Brain microvascular endothelial cell (primary cell): ENCODE measurements around the gene ALAD.

Experiments
- DNase-seq: peaks from one replicate; pipeline ENCODE4 v3.0.0-alpha.2; 2020
- H3K27ac ChIP-seq: fragments of 250-450 bp; sonication (Bioruptor Pico); 2 replicates; pipeline ENCODE4 v1.5.1; 2020; ENCODE audit warnings: mild to moderate bottlenecking, moderate library complexity
- H3K27me3 ChIP-seq: fragments of 250-450 bp; sonication (Bioruptor Pico); replicated peaks from 2 replicates; pipeline ENCODE4 v1.5.1; 2020; ENCODE audit warnings: mild to moderate bottlenecking
- H3K36me3 ChIP-seq: fragments of 250-450 bp; sonication (Bioruptor Pico); replicated peaks from 2 replicates; pipeline ENCODE4 v1.5.1; 2020; ENCODE audit warnings: mild to moderate bottlenecking
- H3K4me3 ChIP-seq: 2 replicates; pipeline ENCODE4 v1.5.1; 2011; ENCODE audit warnings: low read depth, mild to moderate bottlenecking, control low read depth, low read length, moderate library complexity
- in situ Hi-C: cut with HindIII; loops from 2 replicates; pipeline ENCODE4 v1.10.0; 2017; ENCODE audit warnings: low sequenced_read_pairs, low pct_ligation_motif_present
- TF ChIP-seq, protein P1 (sequence below): IDR thresholded peaks from 2 replicates; pipeline ENCODE4 v1.5.1; 2011; ENCODE audit warnings: low read depth, mild to moderate bottlenecking, moderate library complexity, low read length, control low read depth, inconsistent platforms; ENCODE audit errors: missing control alignments

Gene ALAD

DNA sequence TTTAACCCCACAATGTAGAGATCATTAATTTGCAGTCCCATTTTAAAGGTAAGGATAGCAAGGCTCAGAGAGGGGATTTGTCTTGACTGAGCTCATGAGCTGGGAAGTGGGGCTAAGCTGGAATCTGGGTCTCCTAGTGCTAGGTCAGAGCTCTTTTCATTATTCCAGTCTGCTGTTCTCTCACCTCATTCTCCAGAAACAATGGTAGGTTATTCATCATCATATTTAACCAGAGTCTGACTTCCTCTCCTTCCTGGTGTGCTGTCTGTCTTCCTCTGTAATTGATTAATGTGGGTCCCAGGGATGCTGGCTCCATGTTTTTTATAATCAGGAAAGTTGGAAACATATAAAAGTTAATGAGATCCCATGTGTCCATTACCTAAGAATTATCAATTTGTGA is 30.1 kb upstream of the ALAD start:
- DNase-seq: no peak
- Histone ChIP-seq H3K4me3 (no peak overlapping the region), H3K27ac (no peak overlapping the region), H3K27me3 (no peaks in the 10 kb centered on the region), H3K36me3 (no peaks in the 10 kb centered on the region)
- in situ Hi-C loops: no loop called here
- TF ChIP-seq, protein P1, sequence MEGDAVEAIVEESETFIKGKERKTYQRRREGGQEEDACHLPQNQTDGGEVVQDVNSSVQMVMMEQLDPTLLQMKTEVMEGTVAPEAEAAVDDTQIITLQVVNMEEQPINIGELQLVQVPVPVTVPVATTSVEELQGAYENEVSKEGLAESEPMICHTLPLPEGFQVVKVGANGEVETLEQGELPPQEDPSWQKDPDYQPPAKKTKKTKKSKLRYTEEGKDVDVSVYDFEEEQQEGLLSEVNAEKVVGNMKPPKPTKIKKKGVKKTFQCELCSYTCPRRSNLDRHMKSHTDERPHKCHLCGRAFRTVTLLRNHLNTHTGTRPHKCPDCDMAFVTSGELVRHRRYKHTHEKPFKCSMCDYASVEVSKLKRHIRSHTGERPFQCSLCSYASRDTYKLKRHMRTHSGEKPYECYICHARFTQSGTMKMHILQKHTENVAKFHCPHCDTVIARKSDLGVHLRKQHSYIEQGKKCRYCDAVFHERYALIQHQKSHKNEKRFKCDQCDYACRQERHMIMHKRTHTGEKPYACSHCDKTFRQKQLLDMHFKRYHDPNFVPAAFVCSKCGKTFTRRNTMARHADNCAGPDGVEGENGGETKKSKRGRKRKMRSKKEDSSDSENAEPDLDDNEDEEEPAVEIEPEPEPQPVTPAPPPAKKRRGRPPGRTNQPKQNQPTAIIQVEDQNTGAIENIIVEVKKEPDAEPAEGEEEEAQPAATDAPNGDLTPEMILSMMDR: no peak

DNA sequence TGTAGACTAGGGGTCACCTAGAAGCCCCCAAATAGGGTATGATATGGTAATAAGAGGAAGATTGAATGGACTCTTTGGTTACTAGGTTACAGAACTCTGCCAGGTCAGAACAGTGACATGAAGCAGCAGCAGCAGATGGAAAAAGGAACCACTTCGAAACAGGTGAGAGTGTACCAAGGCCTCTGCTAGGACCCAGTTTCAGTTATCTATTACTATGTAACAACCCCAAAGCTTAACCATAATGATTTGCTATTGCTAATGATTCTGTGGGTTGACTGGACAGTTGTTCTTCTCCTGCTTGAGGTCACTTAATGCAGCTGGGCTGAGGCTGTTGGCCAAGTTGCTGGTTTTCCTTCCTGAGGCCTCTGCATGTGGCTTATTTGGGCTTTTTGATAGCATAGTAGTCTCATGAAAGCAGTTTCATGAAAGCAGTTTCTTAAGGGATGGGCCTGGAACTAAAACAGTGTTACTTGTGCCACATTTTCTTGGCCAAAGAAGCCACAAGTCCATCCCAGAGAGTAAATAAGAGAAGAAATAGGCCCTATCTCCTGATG is 27.1 kb upstream of the ALAD start:
- no peak for DNase-seq
- H3K36me3 ChIP-seq: no peaks in the 10 kb centered on the region
- no peaks in the 10 kb centered on the region for H3K27me3 ChIP-seq
- H3K4me3 ChIP-seq: no peak overlapping the region
- TF ChIP-seq, protein P1: no peak
- no peak overlapping the region for H3K27ac ChIP-seq
- in situ Hi-C loops: no loop called here

DNA sequence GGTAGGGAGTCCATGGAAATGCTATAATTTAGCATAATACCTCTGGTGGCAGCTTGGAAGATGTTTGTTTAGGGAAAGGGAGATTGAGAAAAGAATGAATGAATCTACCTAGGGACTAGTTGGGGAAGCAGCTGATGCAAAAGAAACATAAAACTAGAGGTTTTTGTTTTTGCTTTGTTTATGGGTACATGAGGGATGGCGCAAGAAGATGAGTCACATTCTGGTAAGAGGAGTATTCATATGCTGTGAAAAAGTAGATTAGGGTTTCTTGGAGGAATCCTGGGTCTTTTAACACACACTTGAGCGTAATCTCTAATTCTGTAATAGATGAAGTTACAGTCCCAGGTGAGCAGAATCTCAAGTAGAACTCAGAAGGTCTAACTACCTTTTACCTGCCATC is 26.5 kb upstream of the ALAD start:
- TF ChIP-seq, protein P1: no peak
- DNase-seq: no peak
- H3K4me3 ChIP-seq: no peak overlapping the region
- H3K36me3 ChIP-seq: no peaks in the 10 kb centered on the region
- in situ Hi-C loops: no loop called here
- no peak overlapping the region for H3K27ac ChIP-seq
- H3K27me3 ChIP-seq: no peaks in the 10 kb centered on the region

DNA sequence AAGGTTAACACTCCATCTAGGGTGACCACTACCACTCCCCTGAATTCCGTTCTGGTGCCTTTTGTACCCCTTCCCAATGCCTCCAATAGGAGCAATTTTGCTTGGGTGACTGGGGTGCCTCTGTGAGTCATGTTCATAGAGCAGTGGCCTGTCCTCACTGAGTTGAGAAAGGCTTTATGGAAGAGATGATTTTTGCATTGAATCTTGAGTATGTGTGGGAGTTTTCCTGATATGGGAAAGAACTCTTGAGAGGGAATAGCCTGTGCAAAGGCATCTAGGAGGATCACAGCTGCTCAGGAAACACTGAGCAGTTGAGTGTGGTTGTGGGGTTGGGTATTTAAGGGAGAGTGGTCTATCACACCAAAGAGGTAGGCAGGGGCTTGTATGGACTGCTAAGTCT is 25.6 kb upstream of the ALAD start:
- Histone ChIP-seq H3K36me3 (no peaks in the 10 kb centered on the region), H3K4me3 (no peak overlapping the region), H3K27me3 (no peaks in the 10 kb centered on the region), H3K27ac (no peak overlapping the region)
- TF ChIP-seq, protein P1: no peak
- in situ Hi-C loops: no loop called here
- DNase-seq: no peak

DNA sequence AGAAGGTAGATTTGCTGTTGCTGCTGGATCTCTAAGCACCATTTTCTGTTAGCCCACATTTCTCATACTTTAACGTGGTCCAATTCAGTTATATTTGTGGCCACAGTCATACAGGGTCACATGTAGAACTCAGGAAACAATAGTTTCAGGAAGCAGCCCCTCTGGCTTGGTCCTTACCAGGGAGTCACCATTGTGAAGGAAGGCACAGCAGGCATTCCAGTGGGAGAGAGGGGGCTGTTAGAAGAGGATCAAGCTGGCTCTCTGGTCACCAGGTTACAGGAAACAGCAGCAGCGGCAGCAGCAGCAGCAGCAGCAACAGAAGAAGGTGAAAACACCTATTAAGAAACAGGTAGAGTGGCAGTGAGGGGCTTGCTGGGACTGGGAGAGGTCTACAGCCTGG is 24.0 kb upstream of the ALAD start:
- in situ Hi-C loops: no loop called here
- TF ChIP-seq, protein P1: no peak
- H3K27me3 ChIP-seq: no peaks in the 10 kb centered on the region
- H3K4me3 ChIP-seq: no peak overlapping the region
- no peaks in the 10 kb centered on the region for H3K36me3 ChIP-seq
- H3K27ac ChIP-seq: no peak overlapping the region
- no peak for DNase-seq

DNA sequence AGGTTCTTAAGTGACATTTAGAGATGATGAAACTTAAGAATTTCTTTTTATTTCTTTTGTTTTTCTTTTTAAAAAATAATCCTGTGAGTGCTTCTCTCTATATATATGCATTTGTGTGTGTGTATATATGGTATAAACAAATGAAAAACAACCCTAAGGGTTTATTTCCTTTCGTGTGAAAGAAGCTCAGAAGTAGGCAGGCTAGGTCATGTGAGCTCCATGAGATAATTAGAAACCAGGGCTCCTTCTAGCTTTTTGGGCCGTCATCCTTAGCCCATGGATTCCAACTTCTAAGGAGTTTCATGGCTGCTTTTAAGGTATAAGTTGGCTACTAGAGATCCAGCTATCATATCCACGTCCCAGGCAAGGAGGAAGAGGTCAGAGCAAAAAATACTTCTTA is 20.6 kb upstream of the ALAD start:
- TF ChIP-seq, protein P1: no peak
- in situ Hi-C loops: no loop called here
- no peak overlapping the region for H3K27ac ChIP-seq
- no peaks in the 10 kb centered on the region for H3K27me3 ChIP-seq
- no peak overlapping the region for H3K4me3 ChIP-seq
- H3K36me3 ChIP-seq: no peaks in the 10 kb centered on the region
- DNase-seq: no peak
